GM15510 (cell line): ENCODE data around the gene DENND4A.

Experiments
- POLR2A ChIP-seq: IDR thresholded peaks from 3 replicates; pipeline ENCODE4 v1.6.1; 2011; ENCODE audit warnings: borderline replicate concordance; ENCODE audit not compliant: insufficient read length; ENCODE audit errors: extremely low read depth

The DENND4A gene

DNA sequence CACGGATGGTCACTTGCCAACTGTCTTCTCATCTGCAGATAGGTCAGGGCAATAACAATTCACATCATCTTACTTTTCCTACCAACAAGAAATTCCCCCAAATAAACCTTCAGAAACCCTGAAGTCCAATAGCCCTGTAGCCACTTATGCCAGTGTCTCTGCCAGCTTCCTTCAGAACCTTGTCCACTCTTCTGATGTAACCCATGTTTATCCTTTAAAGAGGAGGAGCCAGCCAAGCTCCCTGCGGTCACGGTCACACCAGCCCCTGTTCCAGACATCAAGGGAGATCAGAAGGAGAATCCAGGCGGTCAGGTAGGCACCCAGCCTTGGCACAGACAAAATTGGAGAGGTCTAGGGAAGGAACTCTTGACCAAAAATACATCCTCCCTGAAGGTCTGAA lies 146.7 kb downstream of the DENND4A start:
- TF ChIP-seq POLR2A = no peak

GRCh38 chr15:65644282-65644681 lies 147.8 kb downstream of the DENND4A start:
- no peak for TF ChIP-seq POLR2A

GRCh38 chr15:65642594-65642993 lies 149.5 kb downstream of the DENND4A start:
- TF ChIP-seq POLR2A = no peak

DNA sequence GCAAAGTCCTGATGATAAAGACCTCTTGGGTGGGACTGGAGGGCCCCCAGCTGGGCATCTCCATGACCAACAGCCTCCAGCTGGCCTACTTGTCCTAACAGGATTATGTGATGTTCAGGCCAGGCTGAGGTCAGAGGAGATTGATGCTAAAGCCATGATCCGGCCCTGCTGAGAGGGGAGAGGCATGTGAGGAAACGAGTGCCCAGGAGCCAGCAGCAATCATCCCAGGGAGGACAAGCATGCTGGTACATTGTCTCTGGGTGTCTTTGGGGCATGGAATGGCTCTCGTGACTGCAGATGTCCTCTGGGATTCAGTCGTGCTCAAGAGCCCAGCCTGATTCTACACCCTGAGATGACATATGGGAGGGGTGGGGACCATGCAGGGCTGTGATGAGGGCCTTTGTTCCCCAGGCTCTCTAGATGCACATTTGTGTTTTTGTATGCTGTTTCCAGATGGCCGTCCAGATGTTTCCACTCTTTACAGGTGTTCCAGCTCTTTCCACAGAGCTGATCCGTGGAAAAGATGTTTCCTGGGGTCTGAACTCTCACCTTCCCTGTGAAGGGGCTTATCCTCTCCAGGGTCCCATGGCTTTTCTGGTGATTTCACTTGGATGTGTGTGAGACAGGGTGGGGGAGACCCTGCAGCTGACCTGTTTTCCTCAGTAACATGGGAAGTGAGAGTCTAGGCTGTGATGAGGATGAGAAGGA lies 150.2 kb downstream of the DENND4A start:
- TF ChIP-seq POLR2A = no peak

- no peak for TF ChIP-seq POLR2A
Measured at GRCh38 chr15:65639509-65639908, 152.6 kb downstream of the DENND4A start.

- no peak for TF ChIP-seq POLR2A
Measured at GRCh38 chr15:65638681-65639089, 153.4 kb downstream of the DENND4A start.

GRCh38 chr15:65638109-65638508 lies 154.0 kb downstream of the DENND4A start:
- TF ChIP-seq POLR2A = no peak

GRCh38 chr15:65634356-65634755 lies 157.7 kb downstream of the DENND4A start:
- no peak for TF ChIP-seq POLR2A

DNA sequence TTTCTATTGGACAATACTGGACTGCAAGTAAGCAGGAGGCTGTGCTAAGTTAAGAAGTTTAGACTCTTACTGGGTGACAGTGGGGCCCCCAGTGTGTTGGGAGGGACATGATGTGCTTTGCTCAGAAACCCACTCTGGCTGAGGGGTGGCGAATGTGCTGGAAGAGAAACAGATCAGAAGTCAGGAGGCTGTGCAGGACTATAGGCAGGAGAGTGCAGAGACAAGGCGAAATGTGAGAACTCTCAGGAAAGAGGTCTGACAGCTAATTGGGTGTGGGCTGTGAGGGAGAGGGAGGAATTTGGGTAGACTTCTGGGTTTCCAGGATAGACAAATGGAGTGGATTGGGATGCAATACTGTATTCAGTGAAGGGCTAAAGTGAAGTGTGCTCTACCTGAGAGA lies 158.3 kb downstream of the DENND4A start:
- TF ChIP-seq POLR2A = no peak

- TF ChIP-seq POLR2A = no peak
Measured at GRCh38 chr15:65632780-65633375, 159.2 kb downstream of the DENND4A start.

GRCh38 chr15:65631503-65631902 lies 160.6 kb downstream of the DENND4A start:
- no peak for TF ChIP-seq POLR2A

DNA sequence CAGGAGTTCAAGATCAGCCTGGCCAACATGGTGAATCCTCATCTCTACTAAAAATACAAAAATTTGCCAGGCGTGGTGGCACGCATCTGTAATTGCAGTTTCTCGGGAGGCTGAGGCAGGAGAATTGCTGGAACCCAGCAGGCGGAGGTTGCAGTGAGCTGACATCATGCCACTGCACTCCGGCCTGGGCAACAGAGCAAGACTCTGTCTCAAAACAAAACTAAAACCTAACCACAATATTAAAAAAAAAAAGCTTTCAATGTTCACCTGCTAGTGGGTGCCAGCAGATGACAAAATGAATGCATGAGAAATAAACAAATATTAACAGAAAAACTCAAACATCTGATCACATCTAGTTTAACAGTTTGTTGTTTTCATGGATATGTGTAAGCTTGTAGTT lies 161.3 kb downstream of the DENND4A start:
- TF ChIP-seq POLR2A = no peak

DNA sequence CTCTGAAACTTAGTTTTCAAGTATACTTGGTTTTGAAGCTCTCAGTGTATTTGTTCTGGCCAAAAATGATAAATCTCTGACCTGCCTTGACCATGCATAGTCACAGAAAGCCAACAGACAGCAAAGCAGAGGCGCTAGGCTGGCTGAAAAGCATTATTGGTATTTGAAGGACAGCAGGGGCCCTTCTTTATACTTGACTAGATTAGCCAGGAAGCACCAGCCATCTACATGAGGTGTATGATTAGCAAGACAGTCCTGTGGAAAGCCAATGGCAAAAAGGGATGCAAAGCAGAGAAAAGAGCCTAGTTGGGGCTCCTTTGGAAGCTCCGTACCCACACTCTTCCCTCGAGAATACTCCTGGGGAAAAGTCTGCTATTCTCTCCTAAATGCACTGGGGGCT lies 162.5 kb downstream of the DENND4A start:
- TF ChIP-seq POLR2A = no peak

DNA sequence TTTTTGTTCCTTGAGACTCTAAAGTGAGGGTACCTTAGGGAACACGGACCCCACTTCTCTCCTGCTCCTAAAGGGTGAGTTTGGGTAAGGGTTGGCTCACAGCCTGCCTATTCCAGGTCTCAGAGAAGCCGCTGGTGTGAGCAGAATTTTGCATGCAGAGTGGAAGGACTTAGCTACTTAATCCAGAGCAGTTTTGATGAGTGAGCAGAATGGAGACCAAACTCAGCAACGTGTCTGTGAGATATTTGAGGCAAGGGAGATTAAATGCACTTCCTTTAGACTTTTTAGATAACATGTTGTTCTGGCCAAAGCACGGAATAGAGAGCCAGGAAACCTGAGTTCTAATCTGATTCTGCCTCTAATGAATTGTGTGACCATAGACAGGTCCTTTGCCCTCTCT lies 165.2 kb downstream of the DENND4A start:
- no peak for TF ChIP-seq POLR2A

DNA sequence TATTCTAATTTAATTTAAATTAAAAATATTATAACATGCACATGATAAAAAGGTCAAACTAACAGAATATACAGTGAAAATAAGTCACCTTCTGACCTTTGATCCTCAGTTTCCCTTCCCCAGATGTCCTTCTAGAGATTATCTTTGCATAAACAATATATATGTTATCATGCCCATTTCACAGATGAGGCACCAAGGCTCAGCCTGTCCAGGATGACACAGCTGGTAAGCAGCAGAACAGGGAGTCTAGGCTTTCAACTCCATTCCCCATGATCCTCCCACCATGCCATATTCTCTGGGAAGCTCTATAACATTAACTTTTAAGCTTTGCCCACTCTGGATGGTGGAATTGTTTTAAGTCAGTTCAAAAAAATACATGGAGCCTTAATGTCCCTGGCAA lies 169.0 kb downstream of the DENND4A start:
- no peak for TF ChIP-seq POLR2A

DNA sequence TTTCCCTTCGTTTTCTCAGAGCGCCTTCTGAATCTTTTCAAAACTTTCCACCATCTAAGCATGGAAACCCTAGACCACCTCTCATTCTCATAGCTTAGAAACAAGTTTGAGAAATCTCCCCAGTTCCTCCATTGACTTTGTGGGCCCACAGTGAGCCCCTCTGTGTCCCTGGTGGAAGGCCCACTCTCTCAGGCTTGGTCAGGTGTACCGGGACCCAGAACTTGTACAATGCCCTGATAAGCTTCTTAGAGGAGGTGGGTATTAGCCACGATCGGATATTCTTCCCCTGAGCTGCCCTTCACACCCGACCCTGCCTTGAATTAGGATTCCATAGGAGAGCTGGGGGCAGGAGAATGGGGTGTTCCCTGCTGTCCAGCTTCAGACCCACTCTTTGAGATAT lies 170.5 kb downstream of the DENND4A start, which contains the start of gene SLC24A1:
TSS of gene SLC24A1 (plus strand) at position 301 of the 400 bp plus-strand sequence. CDS start 2,143 bp downstream, outside the sequence.
- no peak for TF ChIP-seq POLR2A

GRCh38 chr15:65620833-65621232 lies 171.3 kb downstream of the DENND4A start:
- TF ChIP-seq POLR2A = no peak

- TF ChIP-seq POLR2A = no peak
Measured at GRCh38 chr15:65619626-65620290, 172.3 kb downstream of the DENND4A start.
